CD4-positive, alpha-beta T cell treated with Interferon alpha-2 for 1 hour (primary cell): ENCODE results near the gene CLDN5.
"Not testable (repeated sequence)": the region's sequence is repeated elsewhere in the genome, so short reads cannot be mapped to it uniquely, and the experiment has no call there.

Experiments used
- DNase-seq, 2 donors: peaks; one replicate each; pipeline ENCODE4 v3.0.0-alpha.2; 2020 to 2022

CLDN5 gene

GRCh38 chr22:19524170-19525115 lies at the start of gene CLDN5:
TSS of gene CLDN5 (minus strand) at chr22:19524410. CDS start at chr22:19524255, 155 bp downstream.
- DNase-seq: no peak

- no peak for DNase-seq
Measured at GRCh38 chr22:19571995-19572394, 47.8 kb upstream of the CLDN5 start.

- DNase-seq: no peak
Measured at GRCh38 chr22:19571207-19571795, 47.1 kb upstream of the CLDN5 start.

GRCh38 chr22:19569976-19570375 lies 45.8 kb upstream of the CLDN5 start:
- DNase-seq: no peak

- DNase-seq: no peak
Measured at GRCh38 chr22:19569276-19569640, 45.0 kb upstream of the CLDN5 start.

- DNase-seq: no peak
Measured at GRCh38 chr22:19568337-19569275, 44.4 kb upstream of the CLDN5 start.

GRCh38 chr22:19567157-19568009 lies 43.2 kb upstream of the CLDN5 start:
- DNase-seq: no peak

GRCh38 chr22:19566279-19567156 lies 42.3 kb upstream of the CLDN5 start:
- DNase-seq: no peak

GRCh38 chr22:19565382-19566278 lies 41.4 kb upstream of the CLDN5 start:
- DNase-seq: no peak

- no peak for DNase-seq
Measured at GRCh38 chr22:19559956-19560355, 35.7 kb upstream of the CLDN5 start.

- DNase-seq: no peak
Measured at GRCh38 chr22:19559324-19559811, 35.2 kb upstream of the CLDN5 start.

- DNase-seq: no peak
Measured at GRCh38 chr22:19556963-19557545, 32.8 kb upstream of the CLDN5 start.

- no peak for DNase-seq
Measured at GRCh38 chr22:19555651-19556050, 31.4 kb upstream of the CLDN5 start.

- no peak for DNase-seq
Measured at GRCh38 chr22:19554834-19555404, 30.7 kb upstream of the CLDN5 start.

- DNase-seq: no peak
Measured at GRCh38 chr22:19553201-19553600, 29.0 kb upstream of the CLDN5 start.

- DNase-seq: no peak
Measured at GRCh38 chr22:19550382-19550781, 26.2 kb upstream of the CLDN5 start.

GRCh38 chr22:19549428-19549827 lies 25.2 kb upstream of the CLDN5 start:
- no peak for DNase-seq

- no peak for DNase-seq
Measured at GRCh38 chr22:19548964-19549363, 24.8 kb upstream of the CLDN5 start.

GRCh38 chr22:19548427-19548826 lies 24.2 kb upstream of the CLDN5 start:
- not testable (repeated sequence) for DNase-seq
